NCI-H146 treated with DMSO at 0.1 percent for 48 hours (cell line): ENCODE measurements around the gene C6orf141.
"Not testable (repeated sequence)": the region's sequence is repeated elsewhere in the genome, so short reads cannot be mapped to it uniquely, and the experiment has no call there.

Experiments
- DNase-seq: peaks from one replicate; lab custom pipeline; 2025; ENCODE audit not compliant: unreplicated experiment; lab: John Stamatoyannopoulos, UW

C6orf141 gene

DNA sequence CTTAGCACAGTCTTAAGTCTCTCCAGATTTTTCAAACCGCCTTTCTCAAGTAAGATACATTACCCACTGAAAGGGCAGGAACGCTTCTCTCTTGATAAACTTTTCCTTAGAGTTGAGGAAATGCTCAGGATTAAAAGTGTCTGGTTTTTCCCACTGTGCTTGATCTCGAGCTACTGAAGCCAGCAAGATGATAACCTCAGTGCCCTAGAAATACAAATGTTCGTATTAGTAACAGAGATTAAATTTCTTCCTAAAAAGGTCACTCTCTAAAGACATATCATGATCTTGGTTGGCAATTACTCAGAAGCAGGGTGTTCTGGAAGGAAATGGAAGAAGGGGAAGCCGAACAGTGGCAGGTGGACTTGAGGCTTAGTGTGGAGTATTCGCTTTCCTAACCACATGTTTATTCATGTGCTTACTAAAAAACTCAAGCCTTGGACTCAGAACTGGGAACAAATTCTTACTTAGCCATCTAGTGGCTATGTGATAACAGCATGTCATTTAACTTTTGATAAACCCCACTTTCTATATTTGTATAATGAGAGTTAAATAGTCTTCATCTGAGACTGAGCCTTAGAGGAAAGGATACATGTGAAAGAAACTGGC, 20.1 kb downstream of the C6orf141 start:
- DNase-seq, result no peak

DNA sequence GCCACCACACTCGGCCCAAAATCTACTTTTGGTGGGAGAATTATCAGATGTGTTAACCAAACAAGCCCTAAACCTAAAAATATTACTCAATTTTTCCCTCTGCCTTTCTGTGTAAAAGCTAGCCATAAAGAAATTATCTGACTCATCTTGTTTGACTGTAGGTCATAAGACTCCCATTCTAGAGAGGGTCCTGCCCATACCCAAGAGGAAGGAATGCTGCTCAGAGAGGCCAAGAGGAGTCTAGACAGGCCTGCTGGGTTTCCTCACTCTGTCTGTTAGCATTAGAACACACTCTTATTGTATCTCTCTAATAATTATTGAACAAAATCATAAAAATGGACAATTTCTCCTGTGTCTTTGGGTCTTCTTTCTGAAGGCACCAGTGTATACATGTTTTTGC, 26.1 kb downstream of the C6orf141 start:
- no peak for DNase-seq

DNA sequence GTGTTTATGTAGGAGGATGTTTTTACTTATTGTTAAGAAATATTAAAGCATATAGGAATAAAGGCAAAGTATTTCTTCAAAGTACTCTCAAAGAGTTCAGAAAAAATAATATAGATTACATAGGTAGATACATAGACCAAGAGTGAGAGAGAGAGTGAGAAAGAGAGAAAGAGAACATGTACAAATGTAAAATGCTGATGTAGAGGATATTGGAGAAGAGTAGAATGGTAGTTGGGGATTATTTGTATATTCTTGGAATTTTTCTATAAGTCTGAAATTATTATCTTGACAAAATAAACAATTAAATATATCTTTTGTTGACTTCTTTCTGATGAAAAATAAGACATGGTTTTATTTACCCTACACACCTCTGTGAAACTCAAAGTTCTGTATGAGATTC, 29.2 kb downstream of the C6orf141 start:
- no peak for DNase-seq

- DNase-seq, result no peak
Observed at GRCh38 chr6:49582529-49582928, 32.1 kb downstream of the C6orf141 start.

DNA sequence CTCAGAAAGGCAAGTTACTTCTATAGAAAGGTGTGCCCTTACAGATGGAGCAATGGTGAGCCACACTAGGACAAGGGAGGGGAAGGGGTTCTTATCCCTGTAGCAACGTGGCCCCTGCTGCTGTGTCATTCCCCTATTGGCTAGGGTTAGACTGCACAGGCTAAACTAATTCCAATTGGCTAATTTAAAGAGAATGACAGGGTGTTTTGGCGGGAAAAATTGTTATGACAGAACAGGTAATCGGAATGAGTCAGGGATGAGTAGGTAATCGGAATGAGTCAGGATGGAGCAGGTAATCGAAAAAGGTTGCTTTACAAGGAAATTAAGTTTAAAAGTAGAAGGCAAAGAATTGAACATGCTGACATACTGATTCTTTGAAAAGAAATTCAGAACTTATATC, 36.8 kb downstream of the C6orf141 start:
- not testable (repeated sequence) for DNase-seq
